Measurements from ENCODE around the gene E2F1.

- TF ChIP-seq CTCF (IDR thresholded peaks at IDR 0.05) (no peak), POLR2A (IDR thresholded peaks at IDR 0.05) (no peak)
Observed at GRCh38 chr20:33673410-33674293, 12.5 kb downstream of the E2F1 start.

All from ovary (tissue), 3 donors.